ENCODE data around the gene TRIO. TPM values are rescaled to one million over a fixed set of nuclear protein-coding genes. Genes with fewer than 3 reads are reported as not detected.

TRIO gene
- total RNA-seq, 4 donors from 2014 or later, result 186 to 388 (median 285) TPM

DNA sequence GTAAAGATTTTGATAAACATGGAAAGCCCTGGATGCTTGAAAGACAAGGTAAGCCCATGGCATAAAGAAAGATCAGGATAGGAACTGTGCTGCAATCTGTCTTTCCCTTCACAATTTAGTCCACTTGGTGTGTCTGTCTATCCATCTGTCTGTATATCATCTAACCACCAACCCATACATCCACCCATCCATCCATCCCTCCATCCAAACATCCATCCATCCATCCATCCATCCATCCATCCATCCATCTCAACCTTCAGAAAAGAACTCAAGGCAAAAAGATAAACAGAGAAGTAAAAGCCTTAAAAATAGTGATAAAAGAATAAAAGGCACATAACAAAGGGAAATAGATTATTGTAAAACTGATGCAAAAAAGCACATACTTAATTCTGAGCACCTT lies 15.1 kb upstream of the TRIO start:
- in situ Hi-C loops (cut with MboI; ENCODE audit: low pct_ligation_motif_present in 1 of 4, low pct_unique_long_range_greater_than_20kb in 1 of 4, low sequenced_read_pairs in 3 of 4) (no loop called here), intact Hi-C loops (cut with DNase I; ENCODE audit: low total_unique reads) (no loop called here)
- H3K27me3 ChIP-seq, result peaks cover 17% of the 10 kb centered on the region
- H3K9me3 ChIP-seq, result no peaks in the 10 kb centered on the region
- H3K4me3 ChIP-seq, result no peak overlapping the region
- H3K4me1 ChIP-seq, result no peaks in the 10 kb centered on the region
- no peaks in the 10 kb centered on the region for H3K36me3 ChIP-seq
- no peak for TF ChIP-seq POLR2AphosphoS5 (IDR thresholded peaks at IDR 0.05)
- TF ChIP-seq POLR2A (IDR thresholded peaks at IDR 0.05), result no peak
- TF ChIP-seq, protein P1, sequence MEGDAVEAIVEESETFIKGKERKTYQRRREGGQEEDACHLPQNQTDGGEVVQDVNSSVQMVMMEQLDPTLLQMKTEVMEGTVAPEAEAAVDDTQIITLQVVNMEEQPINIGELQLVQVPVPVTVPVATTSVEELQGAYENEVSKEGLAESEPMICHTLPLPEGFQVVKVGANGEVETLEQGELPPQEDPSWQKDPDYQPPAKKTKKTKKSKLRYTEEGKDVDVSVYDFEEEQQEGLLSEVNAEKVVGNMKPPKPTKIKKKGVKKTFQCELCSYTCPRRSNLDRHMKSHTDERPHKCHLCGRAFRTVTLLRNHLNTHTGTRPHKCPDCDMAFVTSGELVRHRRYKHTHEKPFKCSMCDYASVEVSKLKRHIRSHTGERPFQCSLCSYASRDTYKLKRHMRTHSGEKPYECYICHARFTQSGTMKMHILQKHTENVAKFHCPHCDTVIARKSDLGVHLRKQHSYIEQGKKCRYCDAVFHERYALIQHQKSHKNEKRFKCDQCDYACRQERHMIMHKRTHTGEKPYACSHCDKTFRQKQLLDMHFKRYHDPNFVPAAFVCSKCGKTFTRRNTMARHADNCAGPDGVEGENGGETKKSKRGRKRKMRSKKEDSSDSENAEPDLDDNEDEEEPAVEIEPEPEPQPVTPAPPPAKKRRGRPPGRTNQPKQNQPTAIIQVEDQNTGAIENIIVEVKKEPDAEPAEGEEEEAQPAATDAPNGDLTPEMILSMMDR (IDR thresholded peaks at IDR 0.05), result no peak
- TF ChIP-seq EP300 (IDR thresholded peaks at IDR 0.05; ENCODE audit: low read depth), result no peak
- H3K27ac ChIP-seq, result no peak overlapping the region
- DNase-seq, result no peak

DNA sequence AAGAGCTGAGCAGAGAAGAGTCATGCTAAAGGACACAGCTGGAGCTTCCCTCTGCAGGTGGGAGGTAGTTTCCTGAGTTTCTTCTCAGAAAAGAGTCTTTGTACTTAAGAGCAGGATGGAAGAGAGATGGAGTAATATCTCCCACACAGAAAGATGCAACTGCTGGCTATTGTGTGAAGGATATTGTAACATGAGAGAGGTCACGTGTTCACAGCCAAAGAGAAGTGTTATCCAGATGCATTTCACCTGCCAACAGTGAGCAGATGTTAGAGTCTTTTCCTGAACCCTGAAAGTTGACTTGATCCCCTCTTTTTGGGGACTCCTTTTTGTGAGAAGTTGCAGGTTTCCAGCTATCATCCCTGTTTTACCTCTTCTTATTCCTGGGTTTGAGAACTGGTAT lies 14.0 kb upstream of the TRIO start:
- no peak for DNase-seq
- in situ Hi-C loops (cut with MboI; ENCODE audit: low pct_ligation_motif_present in 1 of 4, low pct_unique_long_range_greater_than_20kb in 1 of 4, low sequenced_read_pairs in 3 of 4) (no loop called here), intact Hi-C loops (cut with DNase I; ENCODE audit: low total_unique reads) (no loop called here)
- Histone ChIP-seq H3K4me3 (no peak overlapping the region), H3K27ac (no peak overlapping the region), H3K9me3 (no peaks in the 10 kb centered on the region), H3K4me1 (no peaks in the 10 kb centered on the region), H3K36me3 (no peaks in the 10 kb centered on the region), H3K27me3 (peaks cover 17% of the 10 kb centered on the region)
- TF ChIP-seq POLR2AphosphoS5 (IDR thresholded peaks at IDR 0.05) (no peak), EP300 (IDR thresholded peaks at IDR 0.05; ENCODE audit: low read depth) (no peak), POLR2A (IDR thresholded peaks at IDR 0.05) (no peak)
- TF ChIP-seq, protein P1 (IDR thresholded peaks at IDR 0.05), result no peak
- WGBS, 2 donors (ENCODE audit: low coverage in 1 of 2), result 50 to 88% methylated on average over 1 of the region's 1 CpG

DNA sequence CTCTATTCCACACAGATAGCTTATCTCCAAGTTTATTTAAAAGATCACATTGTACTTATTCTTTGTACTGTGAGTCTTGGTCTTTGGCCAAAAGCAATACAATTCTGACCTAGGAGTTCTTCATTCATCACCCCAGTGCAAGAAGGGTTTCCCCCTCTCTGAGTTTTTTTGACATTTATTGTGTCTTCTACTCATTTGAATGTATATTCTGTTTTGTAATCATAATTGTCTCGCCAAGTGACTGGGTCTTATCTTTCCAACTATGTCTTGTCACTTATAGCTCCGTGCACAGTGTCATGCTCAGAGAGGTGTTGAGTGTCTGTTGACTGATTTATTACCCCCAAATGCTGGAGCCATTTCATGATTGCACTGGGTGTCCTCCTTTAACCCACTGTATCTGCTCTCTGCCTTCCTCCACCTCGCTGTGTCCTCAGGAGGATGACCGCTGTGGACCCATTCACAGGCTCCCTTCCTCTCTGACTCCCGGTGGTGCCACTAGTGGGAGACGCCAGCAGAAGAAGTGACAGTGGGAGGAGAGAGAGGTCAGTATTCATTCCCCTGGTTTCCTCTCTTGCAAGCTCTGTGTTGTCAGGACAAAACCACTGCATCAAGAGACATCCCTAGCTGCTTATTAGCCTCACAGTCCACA lies 11.2 kb upstream of the TRIO start:
- Histone ChIP-seq H3K36me3 (no peaks in the 10 kb centered on the region), H3K4me3 (no peak overlapping the region), H3K27ac (no peak overlapping the region), H3K4me1 (no peaks in the 10 kb centered on the region), H3K9me3 (no peaks in the 10 kb centered on the region), H3K27me3 (peaks cover 17% of the 10 kb centered on the region)
- TF ChIP-seq POLR2A (IDR thresholded peaks at IDR 0.05), result no peak
- no peak for TF ChIP-seq POLR2AphosphoS5 (IDR thresholded peaks at IDR 0.05)
- no peak for TF ChIP-seq EP300 (IDR thresholded peaks at IDR 0.05; ENCODE audit: low read depth)
- TF ChIP-seq, protein P1 (IDR thresholded peaks at IDR 0.05), result no peak
- no peak for DNase-seq
- intact Hi-C loops (cut with DNase I; ENCODE audit: low total_unique reads), result no loop called here
- in situ Hi-C loops (cut with MboI; ENCODE audit: low pct_ligation_motif_present in 1 of 4, low pct_unique_long_range_greater_than_20kb in 1 of 4, low sequenced_read_pairs in 3 of 4), result no loop called here
- 30 to 42% methylated on average over 2 to 6 of the region's 6 CpGs for WGBS, 2 donors (ENCODE audit: low coverage in 1 of 2)

DNA sequence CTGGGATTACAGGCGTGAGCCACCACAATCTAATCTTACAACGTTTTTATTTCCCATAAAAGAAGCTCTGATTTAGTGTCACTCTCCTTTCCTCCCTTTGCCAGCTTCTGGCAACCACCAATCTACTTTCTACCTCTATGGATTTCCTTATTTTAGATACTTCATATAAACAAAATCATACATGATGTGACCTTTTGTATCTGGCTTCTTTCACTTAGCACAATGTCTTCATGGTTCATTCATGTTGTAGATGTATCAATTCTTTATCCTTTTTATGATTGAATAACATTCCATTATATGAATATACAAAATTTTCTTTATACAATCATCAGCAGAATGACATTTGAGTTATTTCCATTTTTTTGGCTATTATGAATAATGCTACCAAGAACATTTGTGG lies 9.7 kb upstream of the TRIO start:
- 61 to 88% methylated on average over 2 of the region's 2 CpGs for WGBS, 2 donors (ENCODE audit: low coverage in 1 of 2)
- peaks cover 17% of the 10 kb centered on the region for H3K27me3 ChIP-seq
- TF ChIP-seq POLR2AphosphoS5 (IDR thresholded peaks at IDR 0.05), result no peak
- TF ChIP-seq, protein P1 (IDR thresholded peaks at IDR 0.05), result no peak
- intact Hi-C loops (cut with DNase I; ENCODE audit: low total_unique reads) (no loop called here), in situ Hi-C loops (cut with MboI; ENCODE audit: low pct_ligation_motif_present in 1 of 4, low pct_unique_long_range_greater_than_20kb in 1 of 4, low sequenced_read_pairs in 3 of 4) (no loop called here)
- no peaks in the 10 kb centered on the region for H3K9me3 ChIP-seq
- H3K36me3 ChIP-seq, result no peaks in the 10 kb centered on the region
- H3K4me1 ChIP-seq, result no peaks in the 10 kb centered on the region
- no peak for DNase-seq
- H3K4me3 ChIP-seq, result no peak overlapping the region
- H3K27ac ChIP-seq, result no peak overlapping the region

Data from transverse colon (tissue), 4 donors.